IPS-NIHi7 (cell line): ENCODE results near the gene CDRT15L2.
"Not testable (repeated sequence)": the region's sequence is repeated elsewhere in the genome, so short reads cannot be mapped to it uniquely, and the experiment has no call there.

ENCODE experiments used
- DNase-seq: peaks from one replicate; pipeline ENCODE4 v3.0.0; 2012; ENCODE audit warnings: mixed read lengths; ENCODE audit errors: extremely low spot score

CDRT15L2 gene

DNA sequence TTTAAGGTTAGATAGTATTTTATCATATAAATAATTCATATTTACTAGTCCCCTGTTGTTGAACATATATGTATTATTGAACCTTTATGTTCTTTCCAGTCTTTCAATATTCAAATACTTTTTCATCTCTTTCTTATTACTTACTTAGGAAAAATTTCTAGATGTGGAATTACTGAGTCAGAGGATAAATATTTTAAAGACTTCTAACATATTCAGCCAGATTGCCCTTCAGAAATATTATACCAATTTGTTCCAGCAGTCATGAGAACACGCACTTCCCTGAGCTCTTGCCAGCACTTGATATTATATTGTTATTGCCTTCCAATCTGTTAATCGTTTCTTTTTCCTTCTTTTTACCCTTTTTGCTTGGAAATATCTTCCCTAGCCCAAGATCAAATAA is 4.5 kb upstream of the CDRT15L2 start:
- DNase-seq = not testable (repeated sequence)

DNA sequence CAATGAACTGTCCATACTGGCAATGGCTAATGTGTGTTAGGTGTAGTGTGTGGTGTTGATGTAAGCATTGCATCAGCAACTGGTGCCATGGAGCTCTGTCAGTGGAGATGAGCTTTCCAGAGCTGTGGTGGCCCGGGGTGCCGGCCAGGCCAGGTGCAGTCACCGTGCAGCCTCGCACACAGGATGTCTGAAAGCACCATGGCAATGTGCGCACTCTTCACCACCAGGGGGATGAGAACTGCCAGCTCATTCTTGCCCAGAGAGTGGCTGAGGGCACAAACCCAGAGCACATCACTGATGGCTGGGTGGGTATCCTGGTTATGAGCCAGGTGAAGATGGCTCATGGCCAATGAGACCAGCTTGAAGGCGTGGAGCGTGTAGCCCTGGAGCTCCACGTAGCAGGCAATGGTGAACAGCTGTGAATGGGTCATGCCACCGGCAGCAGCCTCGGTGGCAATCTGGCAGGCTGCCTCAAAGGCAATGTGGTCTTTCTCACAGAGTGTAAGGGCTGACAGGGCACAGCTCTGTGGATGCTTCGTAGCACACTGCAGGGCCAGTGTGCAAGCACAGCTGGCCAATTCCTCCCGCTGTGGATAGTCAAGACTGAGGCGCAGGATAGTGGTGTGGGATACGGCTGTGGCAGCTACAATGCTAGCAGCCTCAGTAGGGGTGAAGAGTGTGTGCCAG is 4.5 kb downstream of the CDRT15L2 start:
- not testable (repeated sequence) for DNase-seq

DNA sequence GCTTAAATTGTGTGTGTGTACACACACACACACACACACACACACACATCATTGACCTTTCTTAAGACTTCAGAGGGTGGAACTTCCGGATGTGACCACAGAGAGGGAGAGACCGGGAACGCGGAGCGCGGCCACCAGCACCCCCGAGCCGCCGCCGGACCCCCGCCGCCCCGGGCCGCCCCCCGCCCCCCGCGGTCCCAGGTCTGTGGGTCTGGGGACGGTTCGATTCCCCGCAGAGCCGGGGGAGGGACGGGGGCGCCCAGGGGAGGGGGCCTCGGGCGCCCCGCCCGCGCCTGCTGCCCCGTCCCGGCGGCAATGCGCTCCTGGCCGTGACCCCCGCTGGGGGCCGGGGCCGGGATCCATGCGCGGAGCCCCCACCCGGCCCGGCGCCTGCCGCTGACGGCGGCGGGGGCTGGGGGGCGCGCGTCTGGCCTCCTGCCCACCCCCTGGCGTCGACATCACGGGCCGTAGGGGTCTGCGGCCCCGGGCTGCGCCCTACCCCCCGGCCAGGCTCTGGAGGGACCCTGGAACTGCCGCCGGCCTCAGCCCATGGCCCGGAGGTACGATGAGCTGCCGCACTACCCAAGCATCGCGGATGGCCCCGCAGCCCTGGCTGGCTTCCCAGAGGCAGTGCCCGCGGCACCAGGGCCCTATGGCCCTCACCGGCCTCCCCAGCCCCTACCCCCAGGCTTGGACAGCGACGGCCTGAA is 9.4 kb downstream of the CDRT15L2 start:
- DNase-seq = peak; percentile 52

DNA sequence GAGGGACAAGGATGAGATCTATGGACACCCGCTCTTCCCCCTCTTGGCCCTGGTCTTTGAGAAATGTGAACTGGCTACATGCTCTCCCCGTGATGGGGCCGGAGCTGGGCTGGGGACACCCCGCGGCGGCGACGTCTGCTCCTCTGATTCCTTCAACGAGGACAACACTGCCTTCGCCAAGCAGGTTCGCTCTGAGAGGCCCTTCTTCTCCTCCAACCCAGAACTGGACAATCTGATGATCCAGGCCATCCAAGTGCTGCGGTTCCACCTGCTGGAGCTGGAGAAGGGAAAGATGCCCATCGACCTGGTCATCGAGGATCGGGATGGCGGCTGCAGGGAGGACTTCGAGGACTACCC is 9.9 kb downstream of the CDRT15L2 start:
- DNase-seq = not testable (repeated sequence)

DNA sequence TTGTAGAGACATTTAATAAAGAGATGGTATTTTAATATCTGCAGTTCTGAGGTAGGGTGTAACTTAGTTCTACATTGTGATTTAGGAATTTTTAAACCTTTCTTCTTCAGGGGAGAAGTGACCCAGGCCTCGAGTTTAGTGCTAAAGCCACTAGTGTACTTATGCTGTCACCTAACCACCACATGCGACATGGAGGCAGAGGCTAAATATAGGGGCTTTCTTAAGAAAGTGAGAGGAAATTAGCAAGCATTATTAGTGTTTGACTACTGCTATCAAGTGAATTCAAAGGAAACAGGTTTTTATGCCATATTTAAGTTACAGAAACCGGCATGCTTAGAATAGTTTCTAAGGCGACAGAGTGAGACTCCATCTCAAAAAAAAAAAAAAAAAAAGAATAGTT is 11.5 kb downstream of the CDRT15L2 start:
- not testable (repeated sequence) for DNase-seq

DNA sequence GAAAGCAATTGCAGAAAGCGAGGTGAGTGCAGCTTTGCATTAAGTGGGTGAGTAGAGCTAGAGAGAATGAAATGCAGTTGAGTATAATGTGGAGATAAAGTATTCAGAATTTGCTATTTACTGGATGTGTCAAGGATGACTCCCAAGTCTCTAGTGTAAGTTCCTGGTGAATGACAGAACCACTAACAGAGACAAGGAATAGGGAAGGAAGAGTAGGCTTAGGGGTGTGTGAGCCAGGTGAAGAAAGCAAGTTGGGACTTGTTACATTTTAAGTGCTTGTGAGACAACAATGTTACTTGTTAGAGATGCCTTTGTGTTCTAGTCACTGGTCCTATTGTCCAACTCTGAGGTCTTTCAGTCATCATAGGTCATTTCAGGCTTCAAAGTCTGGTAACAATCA is 26.0 kb downstream of the CDRT15L2 start:
- not testable (repeated sequence) for DNase-seq

DNA sequence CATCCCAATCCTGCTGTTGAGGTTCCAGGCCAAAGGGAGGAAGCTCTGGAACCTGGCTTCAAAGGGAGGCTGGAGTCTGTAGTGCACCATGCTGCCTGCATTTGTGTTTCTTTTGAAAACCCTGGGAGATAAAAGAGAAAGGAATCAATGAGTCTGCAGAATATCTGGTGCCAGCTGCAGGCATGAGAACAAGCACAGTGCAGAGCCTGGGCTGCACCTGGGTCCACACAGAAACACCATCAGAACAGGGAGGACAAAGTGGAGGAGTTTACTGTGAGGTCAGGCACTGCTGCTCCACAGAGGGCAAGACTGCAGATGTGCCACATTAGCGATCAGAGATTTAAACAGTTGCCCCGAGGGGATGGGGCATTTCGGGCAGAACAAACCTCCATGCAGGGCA is 30.0 kb downstream of the CDRT15L2 start:
- DNase-seq = not testable (repeated sequence)

DNA sequence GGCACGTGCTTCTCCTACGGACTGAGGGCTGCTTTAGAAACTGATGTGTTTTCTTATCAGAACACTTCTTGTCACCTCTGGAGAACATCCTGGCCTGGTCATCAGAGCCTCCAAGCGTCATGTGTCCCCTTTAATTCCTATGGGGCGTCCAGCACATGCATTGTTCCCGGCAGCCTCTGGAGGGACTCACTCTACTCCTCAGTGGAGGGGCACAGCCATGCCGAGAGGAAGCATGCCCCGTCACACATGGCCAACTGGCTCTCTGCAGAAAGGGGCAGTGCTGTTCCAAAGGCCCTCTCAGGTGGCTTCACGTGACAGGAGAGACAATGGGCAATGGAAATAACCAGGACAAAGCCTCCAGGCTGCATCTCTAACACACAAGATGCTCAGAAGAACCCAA is 31.8 kb downstream of the CDRT15L2 start:
- DNase-seq = peak; percentile 26

DNA sequence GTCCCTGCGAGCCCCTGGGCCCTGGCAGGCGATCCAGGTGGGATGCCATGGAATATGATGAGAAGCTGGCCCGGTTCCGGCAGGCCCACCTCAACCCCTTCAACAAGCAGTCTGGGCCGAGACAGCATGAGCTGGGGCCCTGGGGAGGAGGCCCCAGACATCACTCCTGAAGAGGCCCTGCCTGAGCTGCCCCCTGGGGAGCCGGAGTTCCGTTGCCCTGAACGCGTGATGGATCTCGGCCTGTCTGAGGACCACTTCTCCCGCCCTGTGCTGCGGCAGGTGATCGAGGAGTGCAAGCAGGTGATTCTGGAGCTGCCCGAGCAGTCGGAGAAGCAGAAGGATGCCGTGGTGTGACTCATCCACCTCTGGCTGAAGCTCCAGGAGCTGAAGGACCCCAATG is 33.1 kb downstream of the CDRT15L2 start:
- DNase-seq = no peak

DNA sequence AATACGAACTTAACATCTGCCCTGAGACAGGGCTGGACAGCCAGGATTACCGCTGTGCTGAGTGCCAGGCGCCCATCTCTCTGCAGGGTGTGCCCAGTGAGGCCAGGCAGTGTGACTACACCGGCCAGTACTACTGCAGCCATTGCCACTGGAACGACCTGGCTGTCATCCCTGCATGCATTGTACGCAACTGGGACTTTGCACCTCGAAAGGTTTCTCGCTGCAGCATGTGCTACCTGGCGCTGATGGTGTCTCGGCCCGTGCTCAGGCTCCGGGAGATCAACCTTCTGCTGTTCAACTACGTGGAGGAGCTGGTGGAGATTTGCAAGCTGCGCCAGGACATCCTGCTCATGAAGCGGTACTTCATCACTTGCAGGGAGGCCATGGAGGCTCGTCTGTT is 33.7 kb downstream of the CDRT15L2 start:
- DNase-seq = no peak

DNA sequence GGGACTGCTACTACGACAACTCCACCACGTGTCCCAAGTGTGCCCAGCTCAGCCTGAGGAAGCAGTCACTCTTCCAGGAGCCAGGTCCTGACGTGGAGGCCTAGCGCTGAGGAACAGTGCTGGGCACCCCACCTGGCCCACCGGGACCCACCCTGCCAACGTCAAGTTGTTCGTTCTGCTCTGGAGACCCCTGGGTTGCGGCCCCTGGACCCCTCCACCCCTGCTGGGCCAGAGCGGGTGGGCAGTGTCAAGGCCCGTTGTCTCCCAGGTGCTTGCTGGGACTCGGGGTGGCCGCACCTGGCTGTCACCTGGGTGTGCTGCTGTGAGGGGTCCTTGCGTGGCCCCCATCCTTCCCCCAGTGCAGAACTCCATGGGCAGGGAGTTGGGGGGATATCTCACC is 34.4 kb downstream of the CDRT15L2 start:
- no peak for DNase-seq

DNA sequence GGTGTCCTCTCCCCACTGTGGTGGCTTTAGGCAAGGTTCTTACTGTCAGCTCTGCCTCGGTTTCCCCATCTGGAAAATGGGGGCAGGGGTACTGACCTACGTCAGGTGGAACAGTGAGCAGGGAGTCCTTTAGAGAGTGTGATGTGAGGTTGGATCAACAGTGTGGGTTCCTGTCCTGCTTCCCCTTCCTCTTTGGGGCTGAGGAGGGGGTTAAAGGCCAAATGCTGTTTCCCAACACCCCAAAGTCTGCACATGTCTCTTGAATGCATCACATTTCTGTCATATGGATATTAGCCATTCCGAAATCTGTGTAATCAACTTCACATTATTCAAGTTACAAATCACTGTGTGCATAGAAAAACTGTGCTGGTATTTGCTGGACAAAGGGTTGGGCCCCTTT is 35.9 kb downstream of the CDRT15L2 start:
- DNase-seq = not testable (repeated sequence)
